Activated CD8-positive, alpha-beta memory T cell treated with anti-CD3 and anti-CD28 coated beads, Interleukin-2, amount 50 U/mL, for 1 hour (primary cell): ENCODE data around the gene EIF2D.
"Not testable (repeated sequence)": the region's sequence is repeated elsewhere in the genome, so short reads cannot be mapped to it uniquely, and the experiment has no call there.

Source experiments
- DNase-seq: peaks from one replicate; pipeline ENCODE4 v3.0.0-alpha.2; 2020; ENCODE audit errors: extremely low read depth

The EIF2D gene

DNA sequence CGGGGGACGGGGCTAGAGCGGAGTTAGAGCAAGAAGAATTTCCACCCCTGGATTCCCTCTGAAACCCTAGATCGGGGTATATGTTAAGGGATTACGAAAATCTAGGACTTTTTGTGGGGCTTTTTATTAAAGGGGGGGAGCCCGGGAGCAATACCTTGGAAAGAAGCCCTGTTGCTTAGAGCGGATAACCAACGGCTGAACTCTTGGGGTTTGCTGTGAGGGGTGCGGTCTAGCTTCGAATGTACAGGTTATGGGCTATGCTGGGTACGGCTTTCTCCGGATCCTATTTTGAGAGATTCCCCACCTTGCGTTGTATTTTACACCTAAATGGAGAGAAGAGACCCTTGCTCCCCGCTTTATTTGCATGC, 23.7 kb upstream of the EIF2D start:
- no peak for DNase-seq

DNA sequence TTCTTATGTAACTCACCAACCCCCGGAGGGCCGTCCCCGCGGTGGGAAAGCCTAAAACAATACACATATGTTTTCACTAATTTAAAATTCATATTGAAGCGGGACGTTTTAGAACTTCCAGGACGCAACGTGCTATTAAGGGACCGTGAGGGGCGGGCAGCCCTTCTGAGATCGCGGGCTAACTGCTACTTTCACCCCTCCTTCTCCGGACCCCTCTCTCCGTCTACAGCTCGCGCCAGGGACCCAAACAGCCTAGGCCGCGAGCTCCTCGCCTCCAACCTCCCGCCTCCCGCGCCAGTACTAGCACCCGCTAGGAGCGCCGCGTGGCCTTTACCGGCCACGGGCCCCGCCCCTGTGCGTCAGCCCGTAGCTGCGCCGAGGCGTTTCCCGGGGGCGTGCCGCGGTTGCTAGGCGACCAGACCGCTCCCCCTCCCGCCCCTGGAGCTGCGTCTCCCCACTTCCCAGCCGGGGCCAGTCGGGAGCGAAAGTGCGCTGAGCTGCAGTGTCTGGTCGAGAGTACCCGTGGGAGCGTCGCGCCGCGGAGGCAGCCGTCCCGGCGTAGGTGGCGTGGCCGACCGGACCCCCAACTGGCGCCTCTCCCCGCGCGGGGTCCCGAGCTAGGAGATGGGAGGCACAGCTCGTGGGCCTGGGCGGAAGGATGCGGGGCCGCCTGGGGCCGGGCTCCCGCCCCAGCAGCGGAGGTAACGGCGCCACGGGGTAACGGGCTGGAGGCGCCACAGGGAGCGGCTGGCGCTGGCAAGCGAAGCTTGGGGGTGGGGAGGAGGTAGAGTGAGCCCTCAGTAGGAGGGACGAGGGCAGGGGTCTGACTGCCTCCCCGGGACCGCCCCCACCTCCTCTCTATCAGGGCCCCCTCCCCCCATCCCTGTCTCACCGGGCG, 23.1 kb upstream of the EIF2D start, which contains the start of gene DYRK3:
TSS of gene DYRK3 (plus strand) at position 457 of the 898 bp plus-strand sequence. CDS start at position 625, 168 bp downstream.
- DNase-seq = peak; percentile 58

DNA sequence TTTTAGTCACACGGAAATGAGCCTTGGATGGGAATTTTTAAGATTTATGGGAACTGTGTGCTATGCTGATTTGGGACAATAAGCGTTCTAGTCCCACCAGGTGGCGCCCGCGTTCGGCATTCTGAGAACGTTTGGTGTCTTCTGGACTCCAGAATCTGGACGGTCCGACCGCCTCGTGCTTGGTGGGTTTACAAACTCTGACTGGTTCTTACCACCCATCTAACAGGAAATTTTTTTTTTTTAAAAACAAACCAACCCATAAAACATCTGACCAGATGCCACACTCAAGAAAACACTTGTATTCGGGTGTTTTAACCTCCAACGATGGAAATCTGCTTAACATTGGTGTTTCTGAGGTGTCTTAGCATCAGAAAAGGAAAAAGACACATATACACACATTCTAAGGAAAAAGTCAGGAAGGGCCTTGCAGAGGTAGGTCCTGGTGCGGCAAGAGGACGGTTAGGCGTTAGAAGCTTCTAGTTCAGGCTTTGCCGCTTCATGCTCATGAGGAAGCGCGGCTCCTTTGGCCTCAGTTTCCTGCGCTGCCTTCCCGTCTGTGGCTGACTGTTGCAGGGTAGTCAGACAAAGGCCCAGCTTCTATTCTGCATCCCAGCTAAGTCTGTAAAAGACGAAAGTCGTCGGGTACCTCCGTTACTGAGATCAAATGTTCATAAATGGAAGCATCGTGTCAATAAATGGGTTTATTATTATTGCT, 22.3 kb upstream of the EIF2D start:
- DNase-seq = peak; percentile 10

- no peak for DNase-seq
Measured at GRCh38 chr1:206633708-206634121, 21.4 kb upstream of the EIF2D start.

DNA sequence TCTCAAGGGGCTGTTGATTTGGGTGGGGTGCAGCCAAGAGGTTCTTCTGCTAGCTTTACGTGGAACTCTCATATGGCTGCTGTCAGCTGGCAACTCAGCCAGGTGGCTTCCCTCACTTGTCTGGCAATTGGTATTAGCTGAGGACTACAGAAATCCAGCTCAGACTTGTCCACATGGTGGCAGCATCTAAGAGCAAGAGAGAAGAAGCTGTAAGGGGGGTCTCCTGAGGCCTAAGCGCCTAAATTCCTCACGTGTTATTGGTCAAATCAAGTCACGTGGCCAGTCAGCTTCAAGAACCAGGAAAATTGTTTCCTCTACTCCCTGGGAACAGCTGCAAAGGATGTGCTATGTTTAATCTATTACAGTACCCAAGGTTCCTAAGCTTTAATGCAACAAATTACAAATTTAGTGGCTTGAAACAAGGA, 18.8 kb upstream of the EIF2D start:
- no peak for DNase-seq

DNA sequence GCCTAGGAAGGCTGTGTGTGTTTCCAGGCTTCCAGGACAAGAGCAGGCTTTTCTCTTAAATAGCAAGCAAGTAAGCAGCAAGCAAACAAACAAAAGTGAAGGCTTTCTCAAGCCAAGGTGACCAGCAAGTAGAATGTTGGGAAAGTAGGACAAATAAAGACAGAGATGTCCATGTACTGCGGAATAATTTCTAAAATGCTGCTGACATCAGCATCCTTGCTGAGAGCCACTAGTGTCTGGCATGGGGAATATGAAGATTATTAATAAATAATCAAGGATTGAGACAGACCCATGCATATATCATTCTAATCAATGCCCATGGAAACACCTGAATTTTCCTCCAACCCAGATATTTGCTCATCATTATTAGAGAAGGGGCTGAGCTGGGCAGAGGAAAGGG, 16.7 kb upstream of the EIF2D start:
- DNase-seq = no peak

- DNase-seq = not testable (repeated sequence)
Measured at GRCh38 chr1:206626396-206626795, 14.1 kb upstream of the EIF2D start.

DNA sequence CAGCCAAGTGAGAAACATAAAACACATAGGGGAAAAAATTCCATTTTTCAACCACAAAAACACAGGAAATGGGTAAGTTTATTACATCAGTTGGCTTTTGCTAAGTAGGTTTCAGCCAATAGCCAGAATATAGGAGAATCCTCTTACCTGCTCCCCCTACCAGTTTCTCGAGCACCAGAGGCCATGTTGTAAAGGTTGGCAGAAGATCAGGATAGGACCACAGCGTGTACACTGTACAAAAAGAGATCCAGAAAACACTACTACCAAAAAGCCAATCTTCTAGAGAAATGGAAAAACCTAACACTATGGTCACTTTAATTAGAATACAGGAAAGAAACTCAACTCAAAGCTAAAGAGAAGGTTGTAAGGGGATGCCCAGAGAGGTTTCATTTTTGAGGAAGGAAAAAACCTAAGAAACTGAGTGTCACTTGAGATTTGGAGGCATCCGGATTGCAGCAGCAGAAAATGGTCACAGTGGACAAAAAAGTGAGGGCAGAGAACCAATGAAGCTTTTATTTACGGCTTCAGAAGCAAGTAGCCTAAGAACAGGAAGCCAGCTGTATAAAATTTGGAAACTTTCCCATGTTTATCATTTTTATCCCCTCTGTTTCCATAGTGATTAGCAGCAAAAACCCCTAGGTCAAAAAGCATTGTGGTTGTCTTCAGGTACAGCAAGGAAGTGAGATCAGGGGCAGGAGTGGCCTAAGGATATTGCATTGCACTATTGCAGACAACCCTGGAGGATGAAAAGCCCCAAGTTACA, 2.9 kb downstream of the EIF2D start:
- DNase-seq = no peak

DNA sequence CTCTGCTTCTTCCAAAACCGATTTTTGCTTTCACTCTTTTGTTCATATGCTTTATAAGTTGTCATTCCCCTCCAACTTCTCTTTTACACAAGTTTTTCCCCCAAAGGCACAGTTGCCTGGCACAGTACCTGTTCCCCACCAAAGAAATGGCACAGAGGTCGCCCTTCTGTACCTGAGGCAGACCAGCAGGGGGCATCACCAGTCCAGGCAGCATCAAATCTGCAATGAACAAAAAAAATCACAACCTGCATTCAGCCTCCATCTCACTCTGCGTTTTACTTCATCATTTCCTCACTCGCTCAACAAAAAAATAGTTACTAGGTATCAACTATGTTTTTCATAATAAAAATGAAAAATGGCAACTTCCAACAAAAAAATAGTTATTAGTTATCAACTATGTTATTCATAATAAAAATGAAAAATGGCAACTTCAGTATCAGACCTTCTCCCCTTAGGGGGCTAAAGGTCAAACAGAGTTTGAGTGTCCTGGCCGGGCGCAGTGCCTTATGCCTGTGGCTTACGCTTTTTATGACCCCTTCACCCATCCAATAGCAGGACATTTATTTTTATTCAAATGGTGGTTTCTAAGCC, 4.1 kb downstream of the EIF2D start:
- DNase-seq = no peak

- no peak for DNase-seq
Measured at GRCh38 chr1:206606867-206607266, 5.4 kb downstream of the EIF2D start.

DNA sequence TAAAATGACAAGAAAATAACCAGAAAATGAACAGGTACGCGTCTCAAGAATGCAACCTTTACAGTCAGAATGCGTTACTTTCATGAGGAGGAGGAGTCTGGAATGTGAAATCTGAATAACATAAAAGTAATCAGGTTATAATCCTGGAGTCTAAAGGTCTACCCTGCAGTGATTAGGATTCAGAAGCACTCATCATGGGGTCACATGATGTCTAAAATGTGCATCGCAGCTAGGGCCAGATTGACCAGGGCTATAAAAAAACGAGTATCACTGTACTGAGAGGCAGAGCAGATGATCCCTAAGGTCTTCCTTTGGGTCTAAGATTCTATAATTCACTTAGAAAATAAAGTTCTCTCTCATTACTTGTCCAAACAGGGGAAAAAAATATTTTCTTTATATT, 7.4 kb downstream of the EIF2D start:
- DNase-seq = no peak

DNA sequence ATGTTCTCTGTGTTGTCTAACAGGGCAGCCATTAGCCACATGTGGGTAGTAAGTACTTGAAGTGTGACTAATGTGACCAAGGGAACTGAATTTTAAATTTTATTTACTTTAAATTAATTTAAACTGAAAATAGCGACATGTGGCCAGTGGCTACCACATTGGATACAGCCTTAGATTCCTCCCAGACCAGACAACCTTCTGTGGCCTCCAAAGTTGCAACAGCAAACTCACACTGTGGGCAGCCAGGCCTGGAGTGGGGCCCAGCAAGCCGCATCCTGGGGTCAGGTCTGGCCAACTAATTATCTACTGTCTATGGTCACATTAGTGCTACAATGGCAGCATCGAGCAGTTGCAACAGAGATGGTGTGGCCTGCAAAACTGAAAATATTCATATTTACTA, 11.7 kb downstream of the EIF2D start:
- no peak for DNase-seq

- no peak for DNase-seq
Measured at GRCh38 chr1:206596319-206596666, 16.0 kb downstream of the EIF2D start.

GRCh38 chr1:206595581-206596318, 16.5 kb downstream of the EIF2D start:
- DNase-seq = no peak

DNA sequence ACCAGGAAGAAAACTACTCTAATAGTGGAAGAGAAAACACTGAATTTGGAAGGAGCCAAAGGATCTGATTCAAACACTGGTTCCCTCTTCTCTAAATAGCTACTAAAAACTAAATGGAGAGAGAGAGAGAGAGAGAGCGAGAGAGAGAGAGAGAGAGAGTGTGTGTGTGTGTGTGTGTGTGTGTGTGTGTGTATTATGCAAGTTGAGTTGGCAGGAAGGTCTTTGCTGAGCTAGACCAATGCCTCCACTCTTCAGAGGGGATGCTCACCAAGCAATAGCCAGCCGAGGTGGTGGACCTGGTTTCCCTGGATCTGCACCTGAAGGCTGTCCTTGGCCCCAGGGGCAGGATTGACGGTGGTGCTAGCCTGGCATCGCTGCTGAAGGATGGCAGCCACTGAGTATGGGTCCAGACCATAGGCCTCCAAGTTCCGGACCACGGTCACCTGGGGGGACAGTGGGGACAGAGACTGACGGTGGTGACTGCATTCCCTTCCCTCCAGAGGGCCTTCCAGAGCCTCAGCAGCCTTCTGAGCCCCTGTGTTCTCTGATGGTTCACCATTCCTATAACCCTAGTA, 18.8 kb downstream of the EIF2D start:
- DNase-seq = no peak

DNA sequence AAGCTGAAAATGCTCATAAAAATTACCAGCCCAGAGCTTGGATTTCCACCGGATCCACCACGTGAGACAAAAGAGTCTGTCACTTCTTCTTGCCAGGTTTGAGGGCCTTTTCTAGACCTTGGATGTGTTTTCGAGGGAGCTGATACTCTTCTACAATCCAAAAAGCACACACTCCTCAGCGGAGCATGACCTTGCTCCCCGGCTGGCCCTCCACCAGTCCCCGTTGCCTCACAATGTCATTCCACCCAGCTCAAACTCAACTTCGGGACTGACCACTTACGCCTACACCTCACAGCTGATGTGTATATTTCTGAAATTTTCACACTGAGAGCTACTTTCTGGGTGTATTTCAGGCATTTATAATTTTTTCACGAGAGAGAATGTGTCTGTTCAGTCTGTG, 20.6 kb downstream of the EIF2D start:
- no peak for DNase-seq

DNA sequence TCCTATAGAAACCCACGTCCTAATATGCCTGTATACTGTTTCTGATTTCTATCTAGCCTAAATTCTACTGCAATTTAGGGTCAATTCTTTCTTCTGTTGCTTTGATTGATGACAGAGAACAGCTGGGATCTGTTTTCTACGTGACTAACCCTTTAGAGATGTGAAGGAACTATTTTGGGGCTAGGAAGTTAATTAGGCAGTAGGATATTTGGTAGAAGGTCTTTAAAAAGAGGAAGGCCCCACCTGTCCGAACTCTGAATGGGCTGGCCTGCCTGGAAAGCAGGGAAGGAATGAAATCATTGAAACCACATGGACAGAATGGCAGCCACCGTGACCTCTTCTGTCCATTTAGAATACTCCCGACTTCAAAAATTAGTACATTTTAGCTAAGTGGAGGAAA, 21.0 kb downstream of the EIF2D start:
- DNase-seq = no peak

DNA sequence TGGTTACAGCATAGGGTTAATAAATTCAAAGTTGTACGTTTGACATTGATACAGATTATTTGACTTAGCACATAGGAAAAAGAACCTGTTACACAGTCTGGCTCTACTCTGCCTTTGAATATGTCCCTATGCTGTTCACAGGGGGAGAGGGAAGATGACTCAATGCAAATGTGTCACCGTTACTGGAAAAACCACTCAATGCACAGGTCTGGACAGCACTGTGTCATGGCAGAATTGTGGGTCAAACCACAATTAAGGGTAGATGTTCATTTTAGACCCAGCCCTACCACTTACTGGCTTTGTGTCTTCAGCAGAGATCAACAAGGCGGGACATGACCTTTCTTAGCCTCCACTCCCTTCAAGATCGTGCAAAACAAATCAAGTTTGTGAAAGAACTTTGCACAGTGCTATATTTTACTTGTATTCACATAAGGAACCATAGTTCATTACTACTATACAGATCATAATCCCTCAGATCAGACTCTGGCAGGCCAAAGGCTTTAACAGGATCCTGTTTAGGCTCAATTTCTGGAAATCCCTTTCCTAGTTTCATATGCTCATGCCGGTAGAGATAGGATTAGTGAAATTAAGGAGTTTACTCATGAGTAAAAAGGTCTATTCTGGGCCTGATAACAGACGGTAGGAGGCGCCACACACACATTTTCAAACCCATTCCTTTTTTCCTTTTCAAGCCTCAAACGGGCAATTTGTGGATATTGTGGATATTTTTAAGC, 22.1 kb downstream of the EIF2D start:
- no peak for DNase-seq

DNA sequence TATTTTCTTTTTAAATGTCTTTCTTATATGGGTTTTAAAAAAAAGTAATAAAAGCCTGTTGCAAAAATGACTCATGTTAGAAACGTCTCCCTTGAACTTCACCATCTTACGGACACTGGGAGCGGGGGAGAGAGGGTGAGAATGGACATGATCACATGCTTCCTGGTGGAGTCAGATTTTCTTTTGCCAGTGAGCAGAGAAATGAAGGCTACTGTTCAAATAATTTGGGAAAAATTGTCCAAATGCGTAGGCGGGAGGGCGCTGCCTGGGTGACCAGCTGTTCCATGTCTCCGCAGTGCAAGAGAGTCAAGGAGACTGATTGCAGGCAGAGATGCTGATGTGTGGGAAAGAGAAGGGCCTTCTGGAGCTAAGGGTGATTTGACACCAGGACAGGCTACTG, 23.1 kb downstream of the EIF2D start:
- DNase-seq = no peak

GRCh38 chr1:206588492-206588891, 23.8 kb downstream of the EIF2D start:
- no peak for DNase-seq
